AG10803 (cell line): ENCODE data around the gene KIR2DL1.
"Not testable (repeated sequence)": the region's sequence is repeated elsewhere in the genome, so short reads cannot be mapped to it uniquely, and the experiment has no call there.

Source experiments
- DNase-seq: peaks from one replicate; pipeline ENCODE4 v3.0.0; 2010; ENCODE audit warnings: low read depth
- H3K4me3 ChIP-seq: 2 replicates; pipeline ENCODE4 v1.5.1; 2011; ENCODE audit warnings: mild to moderate bottlenecking, low read length, control low read depth

KIR2DL1 gene

GRCh38 chr19:54832496-54832895 lies 62.9 kb downstream of the KIR2DL1 start, which contains the start of gene KIR2DS4:
Gene KIR2DS4, plus strand, starts transcription at chr19:54832676.
- H3K4me3 ChIP-seq, DNase-seq: not testable (repeated sequence)
